HG03457 (cell line): ENCODE measurements around the gene ANKRD34A.

Source experiments
- ATAC-seq: cut with Tn5 transposase; IDR thresholded peaks from one replicate; pipeline ENCODE4 v1.9.1; 2021; ENCODE audit warnings: moderate number of reproducible peaks; ENCODE audit not compliant: unreplicated experiment

ANKRD34A gene

DNA sequence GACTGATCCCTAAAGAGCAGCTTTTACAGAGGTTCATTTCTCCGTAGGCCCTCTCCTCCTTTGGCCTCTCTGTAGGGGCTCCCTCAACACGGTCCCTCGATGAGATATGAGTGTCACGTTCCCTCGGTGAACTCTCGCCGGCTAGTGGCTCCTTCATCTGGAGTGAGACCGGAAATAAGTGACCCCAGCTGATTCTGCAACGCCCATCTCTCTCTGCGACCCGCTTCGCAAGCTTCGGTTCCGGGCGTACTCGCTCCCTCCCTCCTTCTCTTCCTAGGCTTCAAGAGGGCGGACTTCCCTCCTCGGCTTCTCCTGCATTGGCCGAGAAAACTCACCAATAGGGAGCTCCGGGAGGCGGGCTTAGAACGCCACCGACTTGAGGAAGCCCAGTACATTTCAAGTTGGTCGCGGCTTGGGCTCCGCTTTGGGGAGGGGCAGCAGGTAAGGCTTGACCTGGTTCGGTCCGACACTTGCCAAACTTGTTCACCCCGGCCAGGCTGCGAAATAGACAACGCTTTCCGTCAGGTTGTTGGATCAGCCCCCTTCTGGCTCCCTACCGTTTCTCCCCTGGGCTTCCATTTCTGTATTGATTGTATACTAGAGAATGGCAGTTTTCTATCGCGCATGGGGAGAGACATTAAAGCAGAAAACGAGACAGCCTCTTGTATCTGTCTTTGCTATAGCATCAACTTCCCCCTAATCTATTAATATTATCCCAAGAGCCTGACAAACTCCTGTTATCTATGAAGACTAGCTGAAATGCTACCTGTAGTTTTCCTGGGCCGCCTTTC lies at the start of gene ANKRD34A, which contains the start of gene POLR3GL:
TSS of gene ANKRD34A (minus strand) at position 248 of the 791 bp plus-strand sequence. CDS start 2,816 bp downstream, outside the sequence.
TSS of gene POLR3GL (plus strand) at position 363 of the 791 bp plus-strand sequence. CDS start 10,176 bp downstream, outside the sequence.
- peak; percentile 78 for ATAC-seq

DNA sequence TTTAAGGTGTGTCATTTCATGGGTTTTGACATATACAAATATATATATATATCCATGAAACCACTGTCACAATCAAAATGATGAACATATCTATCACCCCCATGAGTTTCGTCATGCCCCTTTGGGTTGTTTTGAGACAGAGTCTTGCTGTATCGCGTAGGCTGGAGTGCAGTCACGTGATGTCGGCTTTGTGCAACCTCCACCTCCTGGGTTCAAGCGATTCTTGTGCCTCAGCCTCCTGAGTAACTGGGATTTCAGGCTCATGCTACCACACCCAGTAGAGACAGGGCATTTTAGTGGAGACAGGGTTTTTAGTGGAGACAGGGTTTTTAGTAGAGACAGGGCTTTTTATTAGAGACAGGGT lies 49.2 kb upstream of the ANKRD34A start:
- no peak for ATAC-seq

- ATAC-seq = no peak
Observed at GRCh38 chr1:146012703-146013558, 48.6 kb upstream of the ANKRD34A start.

- ATAC-seq = no peak
Observed at GRCh38 chr1:146010126-146010738, 45.9 kb upstream of the ANKRD34A start.

- no peak for ATAC-seq
Observed at GRCh38 chr1:146007489-146008133, 43.2 kb upstream of the ANKRD34A start.

- ATAC-seq = no peak
Observed at GRCh38 chr1:146001709-146002108, 37.3 kb upstream of the ANKRD34A start.

DNA sequence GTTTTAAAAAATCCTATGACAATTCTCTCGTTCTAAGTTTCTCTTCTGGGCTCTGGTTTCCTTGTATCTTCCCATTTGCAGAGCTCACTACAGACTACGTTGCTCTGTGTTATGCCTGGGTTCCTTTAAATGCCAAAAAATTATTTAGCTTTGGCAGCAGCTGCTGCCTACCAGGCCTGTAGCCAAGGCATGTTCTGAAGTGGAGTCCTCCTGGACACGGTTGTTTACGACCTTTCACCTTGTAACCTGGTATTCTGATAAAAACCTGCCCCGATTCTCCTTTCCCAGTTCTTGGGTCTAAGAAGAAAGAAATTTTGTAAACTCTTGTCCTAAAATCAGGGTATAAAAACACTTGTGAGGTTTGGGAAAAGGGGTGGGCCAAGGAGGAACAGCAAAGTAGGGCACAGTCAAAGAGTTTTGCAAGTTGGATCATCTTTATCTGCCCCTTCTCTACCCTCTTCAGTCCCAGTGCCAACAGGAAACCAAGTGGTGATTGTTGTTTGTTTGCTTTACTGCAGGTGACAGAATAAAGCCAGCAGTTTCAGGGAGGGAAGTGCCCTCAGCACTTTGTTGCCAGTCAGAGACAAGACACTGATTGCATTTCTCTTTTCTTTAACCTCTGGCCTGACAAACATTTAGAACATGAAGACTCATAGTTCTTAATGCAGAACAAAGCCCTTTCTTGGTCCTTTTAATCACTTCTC lies 35.1 kb upstream of the ANKRD34A start:
- ATAC-seq = no peak

DNA sequence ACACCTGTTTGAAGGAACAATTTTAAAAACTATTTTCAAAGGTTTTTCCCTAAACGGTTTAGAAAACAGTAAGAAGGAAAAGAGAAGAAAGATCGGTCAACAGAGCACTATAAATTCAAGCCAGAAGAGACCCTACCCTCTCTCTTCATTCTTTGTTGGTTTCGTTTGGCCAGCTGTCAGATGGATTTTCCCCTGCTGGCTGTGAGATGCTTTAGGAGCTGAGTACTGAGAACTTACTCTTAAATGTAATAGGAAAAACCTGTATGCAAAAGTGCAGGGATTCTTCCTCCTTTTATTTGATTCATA lies 33.3 kb upstream of the ANKRD34A start:
- no peak for ATAC-seq

DNA sequence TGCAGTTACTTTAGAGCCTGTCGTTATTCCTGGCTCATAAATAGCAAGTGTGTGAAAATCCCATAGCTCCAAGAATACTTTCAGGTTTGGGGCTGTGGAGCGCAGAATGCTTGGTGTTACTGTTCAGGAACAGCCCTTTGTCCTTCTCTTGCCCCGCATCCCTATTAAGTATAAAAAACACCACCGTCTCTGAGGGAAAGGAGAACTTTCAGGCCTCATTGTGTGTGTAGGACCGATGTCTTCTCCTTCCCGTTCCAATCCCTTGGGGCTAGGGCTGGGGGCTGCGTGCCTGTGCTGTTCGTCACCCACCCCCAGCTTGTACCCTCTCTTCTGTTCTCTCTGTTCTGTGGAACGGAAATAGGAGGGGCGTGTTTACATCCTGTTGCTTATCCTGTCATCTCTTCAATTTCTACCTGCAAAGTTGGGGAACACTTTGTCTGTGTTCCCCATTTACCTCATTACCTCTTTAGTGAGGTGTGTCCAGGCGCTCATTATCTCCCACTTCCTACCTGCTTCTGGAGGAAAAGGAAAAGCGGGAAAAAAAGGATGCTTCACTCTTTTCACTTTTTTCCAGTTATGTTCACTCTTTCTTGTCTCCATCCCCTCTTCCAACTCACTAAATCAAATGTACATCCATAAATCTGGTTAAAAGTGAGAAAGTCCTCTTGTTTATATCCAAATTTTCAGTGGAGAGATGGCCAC lies 32.8 kb upstream of the ANKRD34A start:
- no peak for ATAC-seq

- ATAC-seq = peak; percentile 71
Observed at GRCh38 chr1:145996433-145997015, 32.1 kb upstream of the ANKRD34A start, which contains the start of gene TXNIP. Gene TXNIP (minus strand): TSS chr1:145996579. CDS start chr1:145996266, 313 bp downstream.

DNA sequence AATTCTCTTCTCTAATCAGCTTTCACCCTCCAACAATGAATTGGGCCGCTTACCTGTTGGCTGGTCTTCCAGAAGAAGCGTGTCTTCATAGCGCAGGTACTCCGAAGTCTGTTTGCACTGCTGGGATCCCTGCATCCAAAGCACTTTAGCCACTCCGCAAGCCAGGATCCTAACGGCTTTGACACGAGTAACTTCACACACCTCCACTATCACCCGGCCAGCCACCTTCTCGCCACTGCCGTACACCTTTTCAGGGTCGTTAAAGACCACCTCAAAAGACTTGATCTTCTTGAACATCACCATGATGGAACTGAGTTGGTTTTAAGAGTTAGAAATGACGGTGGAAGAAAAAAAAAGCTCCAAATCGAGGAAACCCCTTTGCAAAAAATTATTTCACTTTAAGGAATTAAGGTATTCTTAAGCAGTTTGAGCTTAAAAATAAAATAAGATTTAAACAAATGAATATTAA lies 31.6 kb upstream of the ANKRD34A start:
- ATAC-seq = no peak

- ATAC-seq = no peak
Observed at GRCh38 chr1:145995148-145995881, 30.9 kb upstream of the ANKRD34A start.

DNA sequence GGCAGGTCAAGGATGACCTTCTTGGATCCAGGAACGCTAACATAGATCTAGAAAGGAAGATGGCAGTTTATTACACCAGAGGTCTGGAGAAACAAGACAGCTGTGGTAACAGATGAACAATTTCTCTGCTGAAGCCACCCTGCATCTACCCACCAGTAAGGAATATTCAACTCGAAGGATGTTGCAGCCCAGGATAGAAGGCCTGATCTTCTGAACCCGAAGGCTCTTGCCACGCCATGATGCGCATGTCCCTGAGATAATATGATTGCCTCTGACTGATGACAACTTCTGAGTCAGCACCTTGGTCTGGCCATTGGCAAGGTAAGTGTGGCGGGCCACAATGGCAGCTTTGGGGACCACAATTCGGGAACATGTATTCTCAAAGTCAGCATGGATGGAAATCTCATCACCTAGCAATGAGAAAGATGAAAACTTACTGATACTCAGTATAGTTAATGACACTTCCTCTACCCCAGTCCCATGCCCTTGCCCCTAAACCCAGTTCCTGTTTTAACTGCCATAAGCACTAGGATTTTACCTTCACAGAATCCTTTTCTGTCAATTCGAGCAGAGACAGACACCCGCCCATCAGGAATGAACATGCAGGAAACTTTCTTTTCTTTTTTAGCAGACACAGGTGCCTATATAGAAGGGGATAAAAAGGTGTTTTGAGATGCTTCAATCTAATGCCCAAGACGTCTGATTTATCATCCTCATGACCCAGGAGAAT lies 30.2 kb upstream of the ANKRD34A start:
- ATAC-seq = no peak

DNA sequence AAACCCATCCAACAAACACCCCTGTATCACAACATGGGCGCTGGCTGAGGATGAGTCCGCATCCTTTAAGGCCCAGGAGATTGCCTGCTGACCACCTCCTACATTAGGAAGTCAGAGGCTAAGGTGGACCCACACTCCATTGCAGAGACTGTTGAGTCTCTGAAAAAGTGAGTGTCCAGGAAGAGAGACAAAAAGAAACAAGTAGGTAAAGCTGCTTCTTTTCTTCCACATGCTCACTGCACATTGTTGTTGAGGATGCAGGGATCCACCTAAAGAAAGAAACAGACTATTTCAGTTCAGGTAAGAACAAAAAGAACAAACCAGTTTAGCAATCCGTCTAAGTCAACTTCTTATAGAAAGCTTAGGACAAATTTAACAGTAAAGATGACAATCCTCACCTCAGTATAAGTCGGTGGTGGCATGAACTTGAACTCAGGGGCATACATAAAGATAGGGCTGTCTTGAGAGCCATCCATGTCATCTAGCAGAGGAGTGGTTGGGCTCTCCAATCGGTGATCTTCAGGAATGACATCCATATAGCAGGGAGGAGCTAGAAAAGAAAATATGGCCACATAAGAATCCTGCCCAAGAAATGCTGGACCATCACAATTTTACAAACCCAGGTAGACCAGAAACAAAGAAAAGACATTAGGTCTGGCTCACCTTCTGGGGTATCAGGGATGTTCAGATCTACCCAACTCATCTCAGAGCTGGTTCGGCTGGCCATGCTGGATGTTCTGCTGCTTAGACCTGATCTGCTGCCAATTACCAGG lies 29.4 kb upstream of the ANKRD34A start:
- ATAC-seq = no peak

DNA sequence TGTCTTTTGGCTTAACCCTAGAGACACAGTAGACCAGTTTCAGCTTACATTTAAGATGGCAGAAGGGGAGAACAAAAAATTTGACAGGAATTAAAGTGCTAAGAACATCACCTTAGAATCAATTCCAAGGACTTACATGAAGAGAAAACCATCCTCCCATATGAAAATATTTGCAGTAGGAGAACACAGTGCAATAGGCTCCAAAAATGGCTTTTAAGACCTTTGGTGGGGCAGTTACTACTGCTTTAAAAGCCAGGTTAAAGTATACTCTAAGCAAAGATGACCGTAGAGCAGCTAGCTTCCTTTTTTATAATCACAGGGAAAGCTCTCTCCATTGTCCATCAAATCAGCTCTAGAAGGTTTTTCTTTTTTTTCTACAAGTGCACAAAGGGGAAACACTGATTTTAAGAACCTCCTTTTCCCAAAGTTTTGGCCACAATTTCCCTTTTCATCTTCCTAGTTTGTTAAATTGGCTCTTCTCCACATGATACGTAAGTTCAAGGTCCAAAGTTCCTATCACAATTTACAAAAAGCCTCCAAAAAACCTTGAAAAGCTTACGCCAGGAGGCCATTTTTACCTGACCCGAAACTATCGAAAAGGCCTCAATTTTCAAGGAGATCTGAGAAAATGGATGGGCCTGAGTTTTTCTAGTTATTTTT lies 28.7 kb upstream of the ANKRD34A start:
- ATAC-seq = no peak

- no peak for ATAC-seq
Observed at GRCh38 chr1:145992502-145992936, 28.1 kb upstream of the ANKRD34A start.
